ENCODE data around the gene STXBP6.

GRCh38 chr14:24858684-24859083 is 191.3 kb downstream of the STXBP6 start:
- TF ChIP-seq POLR2A (IDR thresholded peaks at IDR 0.05; ENCODE audit: extremely low read depth, insufficient read length) (no peak), CTCF (IDR thresholded peaks at IDR 0.05; ENCODE audit: low read depth, low read length) (no peak)

Data from NB4 (cell line).